Sciatic nerve (tissue), 2 donors: Measurements from ENCODE around the gene CPT2. TPM values are rescaled to one million over a fixed set of nuclear protein-coding genes. Genes with fewer than 3 reads are reported as not detected.
A peak's percentile ranks its signal among the peaks of the same experiment; 100 is the strongest.
"Not testable (repeated sequence)": the region's sequence is repeated elsewhere in the genome, so short reads cannot be mapped to it uniquely, and the experiment has no call there.

Experiments used
- ATAC-seq: fragments of 200-7000 bp; cut with Tn5 transposase; one replicate; pipeline ENCODE4 v1.9.1; 2020; ENCODE audit warnings: mild to moderate bottlenecking, moderate library complexity
- DNase-seq: peaks from one replicate; pipeline ENCODE4 v3.0.0-alpha.2; 2020; ENCODE audit warnings: low spot score
- intact Hi-C: fragments of 100-400 bp; cut with DNase I; formaldehyde crosslinking; loops from one replicate; pipeline ENCODE4 v1.14.2; 2022
- total RNA-seq: library from RNA; stranded (reverse); fragmentation: NEBNext Ultra II Directional; extraction: Animal tissue kit (Norgen Biotek cat#: 25700); gene quantifications from one replicate; pipeline ENCODE4 v1.2.1, GENCODE V29; 2021
- donor health status: DM: no; HTN: no; CAD: no.
- donor health status: DM: no; HTN: no; CAD: no.

Gene CPT2
- total RNA-seq, 1 donor from 2014 or later, result 10.1 TPM

DNA sequence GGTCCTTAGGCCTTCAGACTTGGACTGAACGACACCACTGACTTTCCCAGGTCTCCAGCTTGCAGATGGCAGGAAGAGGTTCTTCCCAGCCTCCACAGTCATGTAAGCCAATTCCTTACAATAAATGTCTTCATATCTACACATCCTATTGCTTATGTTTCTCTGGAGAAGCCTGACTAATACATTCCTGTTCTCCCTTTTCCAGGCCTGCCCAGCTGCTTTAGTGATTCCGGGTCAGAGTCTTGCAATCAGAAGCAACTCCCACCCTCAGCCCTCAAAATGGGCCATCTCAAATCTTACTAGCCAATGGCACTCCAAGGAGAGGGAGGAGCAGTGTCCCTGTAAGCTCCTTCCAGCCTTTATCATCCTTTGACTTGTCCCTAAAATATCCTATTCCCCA lies 16.4 kb upstream of the CPT2 start:
- DNase-seq (no peak), ATAC-seq (no peak)
- intact Hi-C loops, result loop anchor here (10.0 kb wide), 1 partner anchor 105 kb away; no protein-coding TSS in a partner anchor

DNA sequence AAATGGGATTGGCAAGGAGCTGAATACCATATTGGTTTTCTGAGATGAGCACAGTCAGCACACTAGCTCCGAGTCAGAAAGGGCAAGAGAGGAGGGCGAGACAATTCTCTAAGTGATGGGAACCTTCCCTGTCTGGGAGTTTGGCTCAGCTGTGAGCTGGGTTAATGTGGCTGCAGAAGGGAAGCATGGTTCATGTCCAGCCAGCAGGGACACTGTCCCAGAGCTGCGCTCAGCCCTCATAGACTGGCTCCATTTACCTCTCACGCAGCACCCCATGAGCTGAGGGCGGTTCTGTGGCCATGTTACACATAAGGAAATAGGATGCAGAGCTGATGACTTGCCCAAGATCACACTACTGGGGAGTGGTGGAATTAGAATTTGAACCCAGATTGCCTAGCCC lies 15.7 kb upstream of the CPT2 start:
- DNase-seq, result no peak
- intact Hi-C loops, result loop anchor here (10.0 kb wide), 1 partner anchor 106 kb away; no protein-coding TSS in a partner anchor

DNA sequence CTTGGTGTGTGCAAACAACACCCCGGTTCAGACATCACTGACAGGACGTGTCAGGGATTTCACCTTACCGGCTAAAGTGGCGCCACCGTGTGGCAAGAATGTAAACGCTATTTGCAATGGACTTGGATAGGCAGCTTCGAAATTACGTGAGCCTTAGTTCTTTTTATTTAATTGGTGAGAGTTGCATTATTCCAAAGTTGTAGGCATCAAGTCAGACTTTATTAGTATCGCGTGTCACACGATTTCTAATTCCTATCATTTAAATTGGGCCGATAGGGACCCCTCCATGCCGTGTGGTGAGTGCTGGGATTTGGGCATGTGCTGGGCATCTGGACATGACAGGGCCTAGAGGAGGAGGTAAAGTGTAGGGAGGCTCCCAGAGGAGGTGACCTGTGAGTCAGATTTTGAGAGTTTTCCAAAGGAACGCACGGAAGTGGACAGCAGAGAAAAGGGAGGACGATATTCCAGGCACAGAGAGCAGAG lies 14.5 kb upstream of the CPT2 start:
- intact Hi-C loops, result loop anchor here (10.0 kb wide), 1 partner anchor 107 kb away; no protein-coding TSS in a partner anchor
- peak; percentile 69 for ATAC-seq
- peak; percentile 93 for DNase-seq

More for the DNA sequence above, 15.7 kb upstream of the CPT2 start:
- ATAC-seq, result no peak

DNA sequence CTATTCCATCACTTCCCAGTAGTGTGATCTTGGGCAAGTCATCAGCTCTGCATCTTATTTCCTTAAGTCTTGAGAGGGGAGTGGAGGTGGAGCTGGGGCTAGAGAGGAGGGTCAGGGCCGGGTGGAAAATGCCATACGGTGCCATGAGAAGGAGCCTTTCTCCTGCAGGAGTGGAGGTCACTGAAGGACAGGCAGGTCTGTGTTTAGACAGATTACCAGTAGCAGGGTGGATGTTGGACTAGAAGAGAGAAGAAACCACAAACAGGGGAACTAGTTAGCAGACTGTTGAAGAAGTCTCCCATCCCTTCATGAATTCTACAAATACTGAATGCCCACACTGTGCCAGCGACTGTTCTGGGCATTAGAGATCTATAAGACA lies 13.9 kb upstream of the CPT2 start:
- ATAC-seq (peak; percentile 2), DNase-seq (no peak)

DNA sequence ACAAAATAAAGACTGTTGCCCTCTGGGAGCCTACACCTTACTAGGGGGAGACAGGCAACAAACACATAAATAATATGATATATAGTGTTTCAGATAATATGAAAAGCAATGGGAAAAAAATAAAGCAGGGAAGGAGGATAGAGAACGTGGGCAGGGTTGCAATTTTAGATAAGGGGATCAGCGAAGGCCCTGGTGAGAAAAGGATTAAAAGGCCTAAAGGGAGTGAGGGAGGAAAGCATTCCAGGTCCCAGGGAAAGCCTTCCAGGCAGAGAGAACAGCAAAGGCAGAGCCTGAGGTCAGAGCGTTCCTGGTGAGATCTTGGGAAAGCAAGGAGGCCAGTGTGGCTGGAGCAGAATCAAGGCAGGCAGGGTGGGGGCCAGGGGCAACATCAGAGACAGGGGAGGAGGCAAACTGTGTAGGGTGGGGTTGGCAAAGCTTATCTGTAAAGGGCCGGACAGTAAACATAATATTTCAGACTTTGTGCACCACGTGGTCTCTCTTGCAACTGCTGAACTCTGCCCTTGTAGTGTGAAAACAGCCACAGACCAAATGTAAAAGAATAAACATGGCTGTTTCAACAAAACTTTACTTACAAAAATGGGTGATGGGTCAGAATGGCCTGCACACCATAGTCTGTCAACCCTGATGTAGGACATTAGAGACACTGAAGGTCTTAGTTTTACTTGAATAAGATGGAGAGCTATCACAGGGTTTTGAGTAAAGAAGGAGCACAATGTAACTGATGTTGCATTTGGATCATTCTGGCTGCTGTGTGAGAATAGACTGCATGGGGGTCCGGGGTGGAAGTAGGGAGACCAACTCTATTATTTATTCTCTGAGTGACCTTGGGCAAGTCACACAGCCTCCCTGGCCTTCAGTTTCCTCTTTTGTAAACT lies 13.3 kb upstream of the CPT2 start:
- intact Hi-C loops, result loop anchor here (10.0 kb wide), 1 partner anchor 109 kb away; no protein-coding TSS in a partner anchor
- DNase-seq (no peak), ATAC-seq (peak; percentile 87)

More for the DNA sequence above, 13.9 kb upstream of the CPT2 start:
- intact Hi-C loops, result loop anchor here (10.0 kb wide), 1 partner anchor 108 kb away; no protein-coding TSS in a partner anchor

DNA sequence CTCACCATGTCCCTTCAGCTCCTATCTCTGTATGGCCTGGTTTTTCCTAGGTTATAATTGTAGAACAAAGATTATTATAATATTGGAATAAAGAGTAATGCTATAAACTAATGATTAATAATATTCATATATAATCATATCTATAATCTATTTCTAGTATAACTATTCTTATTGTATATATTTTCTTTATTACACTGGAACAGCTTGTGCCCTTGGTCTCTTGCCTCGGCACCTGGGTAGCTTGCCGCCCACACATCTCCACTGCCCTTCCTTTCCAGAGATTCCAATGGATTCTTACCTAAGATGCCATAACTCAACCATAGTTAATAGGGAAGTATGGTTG lies 10.7 kb upstream of the CPT2 start:
- not testable (repeated sequence) for ATAC-seq, DNase-seq
- intact Hi-C loops, result loop anchor here (10.0 kb wide), 1 partner anchor 111 kb away; no protein-coding TSS in a partner anchor

DNA sequence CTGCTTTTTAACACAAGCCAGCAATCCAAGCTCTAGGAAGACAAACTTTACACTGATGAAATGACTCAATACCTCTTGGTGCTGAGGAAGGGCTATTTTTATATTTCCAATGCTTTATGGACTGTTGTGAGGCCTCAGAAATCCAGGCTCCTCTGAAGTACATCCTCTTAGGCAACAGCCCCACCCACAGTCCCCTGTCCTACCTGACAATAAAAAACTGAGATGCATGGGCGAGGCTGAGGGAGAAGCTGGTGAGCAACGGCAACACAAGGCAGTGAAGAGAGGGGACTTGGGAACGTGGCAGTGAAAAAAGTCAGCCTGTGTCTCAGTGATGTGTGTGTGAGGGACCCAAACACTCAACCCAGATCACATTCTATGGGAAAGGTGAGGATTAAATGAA lies 10.1 kb upstream of the CPT2 start:
- intact Hi-C loops, result loop anchor here (10.0 kb wide), 1 partner anchor 112 kb away; no protein-coding TSS in a partner anchor
- no peak for DNase-seq
- ATAC-seq, result no peak

DNA sequence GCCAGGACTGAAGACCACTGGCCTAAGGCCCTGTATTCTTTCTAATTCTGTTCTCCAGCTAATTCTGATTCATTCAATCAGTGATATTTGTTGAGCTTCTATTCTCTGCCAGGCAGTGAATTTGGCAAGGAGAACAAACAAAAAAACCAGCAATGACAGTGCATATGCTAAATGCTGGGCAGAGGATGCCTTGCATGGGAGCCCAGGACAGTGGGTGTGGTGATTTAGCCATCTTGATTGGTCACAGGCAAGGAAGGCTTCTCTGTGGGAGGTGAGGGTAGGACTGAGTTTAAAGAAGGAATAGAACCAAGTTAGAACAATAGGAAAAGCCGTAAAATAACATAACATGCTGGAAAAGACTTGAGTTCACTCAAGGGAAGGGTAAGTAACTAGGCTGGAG lies 9.2 kb upstream of the CPT2 start:
- intact Hi-C loops, result loop anchor here (10.0 kb wide), 1 partner anchor 113 kb away; no protein-coding TSS in a partner anchor
- no peak for ATAC-seq

DNA sequence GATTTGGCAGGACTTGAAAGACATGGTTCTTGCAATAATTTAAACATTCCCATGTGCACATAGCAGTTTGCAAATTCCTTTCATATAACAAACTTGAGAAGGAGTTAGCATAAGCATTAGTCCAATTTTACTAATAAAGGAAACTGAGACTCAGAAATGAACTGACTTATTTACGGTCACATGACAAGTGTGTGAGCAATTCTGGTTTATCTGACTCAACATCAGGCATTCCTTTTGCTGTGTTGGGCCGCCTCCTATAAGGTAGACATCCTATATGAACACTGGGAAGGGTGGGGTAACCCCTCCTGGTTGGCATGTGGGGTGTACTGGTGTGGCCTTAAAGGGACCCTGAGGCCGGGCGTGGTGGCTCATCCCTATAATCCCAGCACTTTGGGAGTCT lies 8.5 kb upstream of the CPT2 start:
- intact Hi-C loops, result loop anchor here (10.0 kb wide), 1 partner anchor 113 kb away; no protein-coding TSS in a partner anchor
- no peak for ATAC-seq
- no peak for DNase-seq

More for the DNA sequence above, 9.2 kb upstream of the CPT2 start:
- no peak for DNase-seq

DNA sequence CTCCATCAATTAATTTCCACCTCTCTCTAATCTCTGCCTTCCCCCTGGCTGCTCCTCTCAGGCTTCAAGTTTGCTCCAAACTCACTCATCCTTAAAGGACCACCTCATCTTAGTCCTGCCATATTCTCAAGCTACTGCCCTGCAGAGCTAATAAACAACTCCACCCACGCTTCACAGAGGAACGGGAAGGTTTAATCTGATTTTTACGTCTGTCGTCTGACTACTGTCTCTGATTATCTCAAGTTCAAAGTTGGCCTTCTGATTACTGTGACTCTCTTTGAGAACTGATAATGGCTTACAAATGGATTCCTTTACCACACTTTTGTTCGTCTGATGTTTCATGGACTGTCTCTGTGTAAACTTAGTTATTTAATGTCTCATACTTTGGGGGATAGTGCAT lies 7.6 kb upstream of the CPT2 start:
- intact Hi-C loops, result loop anchor here (10.0 kb wide), 1 partner anchor 114 kb away; no protein-coding TSS in a partner anchor
- ATAC-seq, result no peak

DNA sequence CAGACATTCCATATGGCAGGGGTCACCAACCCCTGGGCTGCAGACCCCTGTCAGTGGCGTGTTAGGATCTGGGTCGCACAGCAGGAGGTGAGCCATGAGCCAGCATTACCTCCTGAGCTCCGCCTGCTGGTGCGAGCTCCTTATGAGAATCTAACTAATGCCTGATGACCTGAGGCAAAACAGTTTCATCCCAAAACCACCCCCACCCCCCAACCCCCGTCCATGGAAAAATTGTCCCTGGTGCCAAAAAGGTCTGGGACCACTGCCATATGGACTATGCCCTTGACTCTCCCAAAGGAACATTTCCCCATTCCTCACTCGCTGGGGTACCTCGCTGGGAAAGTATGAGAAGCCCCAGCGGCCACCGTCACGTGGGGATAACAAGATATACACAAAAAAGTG lies 6.4 kb upstream of the CPT2 start:
- intact Hi-C loops, result loop anchor here (10.0 kb wide), 1 partner anchor 265 kb away; the partner anchor contains the start of genes ECHDC2 and SCP2
- no peak for ATAC-seq
- peak; percentile 43 for DNase-seq

More for the DNA sequence above, 7.6 kb upstream of the CPT2 start:
- DNase-seq, result no peak

DNA sequence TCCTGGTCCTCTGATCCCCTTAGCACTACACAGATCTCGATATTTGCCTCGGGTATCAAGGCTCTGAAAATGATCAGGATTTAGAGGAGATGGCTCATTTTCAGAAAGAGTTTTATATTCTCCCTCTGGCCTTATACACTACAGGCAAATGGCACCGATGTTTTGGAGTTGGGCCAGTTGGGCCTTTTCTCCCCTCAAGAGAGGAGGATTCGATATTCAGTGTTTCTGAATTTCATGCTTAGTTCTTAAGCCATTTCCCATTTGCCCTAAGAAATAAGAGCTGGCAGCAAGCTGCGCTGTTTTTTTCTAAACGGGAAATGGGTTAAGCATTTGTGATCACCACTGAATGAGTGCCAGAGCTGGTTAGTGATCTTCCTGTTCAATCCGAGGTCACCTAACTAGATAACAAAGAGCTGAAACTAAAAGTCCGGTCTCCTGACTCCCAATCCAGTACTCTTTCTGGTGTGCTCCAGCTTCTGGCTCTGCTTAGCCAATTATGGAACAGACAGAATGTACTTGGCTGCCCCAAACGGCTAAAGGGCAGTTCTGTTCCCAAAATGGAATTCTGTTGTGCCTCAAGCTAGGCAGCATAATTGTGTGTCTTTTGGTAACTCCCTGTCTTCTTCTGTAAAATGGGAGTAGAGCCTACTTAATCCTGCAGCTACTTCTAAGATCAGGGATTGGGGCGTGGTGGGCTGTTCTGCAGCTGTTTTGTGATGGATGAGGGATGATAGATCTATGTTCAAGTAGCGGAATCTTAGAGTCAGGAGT lies 1.2 kb upstream of the CPT2 start:
- peak; percentile 18 for ATAC-seq
- peak; percentile 53 for DNase-seq
- intact Hi-C loops, result loop anchor here (10.0 kb wide), 1 partner anchor 271 kb away; the partner anchor contains the start of genes ECHDC2 and SCP2

DNA sequence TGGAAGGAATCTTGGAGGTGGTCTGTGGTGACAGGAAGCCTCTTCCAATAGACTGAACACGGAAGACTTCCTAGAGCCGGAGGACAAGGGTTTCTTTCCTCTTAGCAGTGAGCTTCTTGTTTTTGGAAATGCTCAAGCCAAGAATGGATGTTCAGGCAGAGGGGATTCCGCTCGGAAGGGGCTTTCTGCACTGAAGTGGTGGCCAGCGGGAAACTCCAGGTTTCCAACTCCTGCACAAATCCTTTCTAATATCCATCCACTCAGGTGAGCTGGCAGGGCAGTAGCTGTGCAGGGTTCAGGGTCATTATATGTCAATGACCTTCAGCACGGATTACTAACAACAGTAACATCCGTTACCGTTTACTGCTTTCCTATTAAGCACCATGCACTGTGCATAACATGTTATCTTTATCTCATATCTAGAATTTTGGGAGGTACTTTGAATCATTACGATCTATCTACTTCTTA lies 573 bp upstream of the CPT2 start:
- peak; percentile 50 for DNase-seq
- ATAC-seq, result peak; percentile 38
- intact Hi-C loops, result loop anchor here (10.0 kb wide), 1 partner anchor 271 kb away; the partner anchor contains the start of genes ECHDC2 and SCP2

DNA sequence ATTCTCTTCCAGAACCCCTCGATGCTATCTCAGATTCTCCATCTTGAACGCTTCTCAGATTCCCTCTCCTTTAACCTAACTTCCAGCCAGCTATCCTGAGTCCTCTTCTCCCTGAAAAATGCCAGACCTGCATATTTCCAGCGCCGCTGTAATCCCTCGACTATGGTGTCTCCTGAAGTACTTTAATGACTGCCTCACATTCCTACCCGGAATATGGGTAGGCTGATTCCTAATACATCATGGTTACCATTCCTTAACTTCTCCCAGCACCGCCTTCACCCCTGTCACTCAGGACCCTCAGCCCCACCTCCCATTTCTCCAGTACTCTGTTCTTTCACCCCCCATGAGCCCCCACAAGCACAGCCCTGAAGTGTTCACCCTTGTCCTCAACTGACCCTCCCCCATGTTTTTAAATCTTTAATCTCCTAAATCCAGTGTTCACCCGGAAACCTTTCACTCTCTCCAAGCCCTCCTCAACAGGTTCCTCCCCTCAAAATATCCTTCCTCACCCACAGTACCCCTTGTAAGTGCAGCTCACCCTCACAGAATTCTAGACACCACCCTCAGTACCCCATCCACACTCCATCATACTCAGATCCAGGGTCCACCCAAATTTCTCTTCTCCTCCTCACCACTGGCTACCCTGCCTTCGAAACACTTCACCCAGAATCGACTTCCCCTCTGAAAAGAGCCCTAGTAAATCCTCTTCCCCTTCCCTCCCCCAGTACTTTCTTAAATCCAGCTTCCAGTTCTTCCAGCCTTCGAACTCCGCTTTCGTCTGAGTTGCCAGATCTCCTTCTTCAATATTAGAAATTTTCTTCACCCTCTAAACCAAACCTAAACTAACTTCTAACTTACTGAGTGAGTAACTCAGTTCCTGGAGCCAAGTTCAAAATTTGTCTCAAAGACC lies 922 bp downstream of the CPT2 start:
- peak; percentile 7 for ATAC-seq
- intact Hi-C loops, result loop anchor here (10.0 kb wide), 1 partner anchor 273 kb away; the partner anchor contains the start of genes ECHDC2 and SCP2
- DNase-seq, result peak; percentile 46

DNA sequence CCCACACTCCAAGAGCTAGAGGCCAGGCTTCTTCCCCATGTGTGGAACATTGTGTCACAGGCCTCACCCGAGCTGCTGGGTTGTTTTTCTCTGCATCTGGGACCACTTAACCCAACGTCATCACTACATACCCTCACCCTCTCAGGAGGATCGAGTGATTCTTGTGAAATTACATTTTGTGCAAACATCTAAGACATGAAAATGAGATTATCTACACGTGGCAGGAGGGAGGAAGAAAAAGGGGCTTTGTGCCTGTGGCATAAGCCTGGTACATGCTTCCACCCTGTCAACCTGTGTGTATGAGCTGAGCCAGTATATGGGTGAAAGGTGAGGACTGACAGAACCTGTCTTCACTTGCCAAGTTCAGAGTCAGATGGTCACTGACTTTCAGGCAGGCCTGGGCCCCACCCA lies 1.6 kb downstream of the CPT2 start:
- intact Hi-C loops, result loop anchor here (10.0 kb wide), 1 partner anchor 273 kb away; the partner anchor contains the start of genes ECHDC2 and SCP2
- ATAC-seq (peak; percentile 73), DNase-seq (peak; percentile 53)

DNA sequence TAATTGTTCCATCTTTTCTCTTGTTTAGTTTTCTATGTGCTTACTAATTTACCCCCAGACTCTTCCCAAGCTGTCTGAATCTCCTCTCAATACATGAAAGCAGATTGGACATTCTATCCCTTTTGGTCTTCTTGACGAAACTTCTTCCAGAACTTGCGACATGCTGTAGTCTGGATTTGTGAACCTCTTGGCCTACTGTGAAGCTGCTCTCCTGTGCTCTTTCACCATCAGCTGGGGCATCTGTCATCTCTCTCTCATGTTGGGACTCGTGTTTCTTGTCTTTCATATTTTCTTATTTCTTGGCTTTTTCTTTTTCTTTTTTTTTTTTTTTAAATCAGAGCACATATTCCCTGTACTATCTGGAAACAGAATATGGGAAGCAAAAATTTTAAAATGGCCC lies 6.8 kb downstream of the CPT2 start:
- no peak for DNase-seq
- ATAC-seq, result no peak
- intact Hi-C loops, result no loop called here

DNA sequence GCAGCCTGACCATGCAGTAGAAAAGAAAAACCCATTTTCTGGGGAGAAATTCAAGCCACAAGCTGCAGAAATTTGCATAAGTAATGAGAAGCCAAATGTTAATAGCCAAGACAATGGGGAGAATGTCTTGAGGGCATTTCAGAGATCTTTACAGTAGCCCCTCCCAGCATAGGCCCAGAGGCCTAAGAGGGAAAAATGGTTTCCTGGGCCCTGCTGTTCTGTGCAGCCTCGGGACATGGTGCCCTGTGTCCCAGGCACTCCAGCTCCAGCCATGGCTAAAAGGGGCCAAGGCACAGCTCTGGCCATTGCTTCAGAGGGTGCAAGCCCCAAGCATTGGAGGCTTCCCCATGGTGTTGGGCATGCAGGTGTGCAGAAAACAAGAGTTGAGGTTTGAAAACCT lies 8.9 kb downstream of the CPT2 start:
- DNase-seq, intact Hi-C loops, ATAC-seq: not testable (repeated sequence)
